ENCODE measurements around the gene SERPINB12.

Gene SERPINB12

GRCh38 chr18:63603355-63603754 is 61.2 kb downstream of the SERPINB12 start:
- DNase-seq = no peak

GRCh38 chr18:63603772-63604171 is 61.6 kb downstream of the SERPINB12 start:
- DNase-seq = no peak

GRCh38 chr18:63604791-63605567 is 62.8 kb downstream of the SERPINB12 start:
- DNase-seq = no peak

GRCh38 chr18:63606526-63606925 is 64.4 kb downstream of the SERPINB12 start:
- no peak for DNase-seq

GRCh38 chr18:63613420-63613819 is 71.3 kb downstream of the SERPINB12 start:
- DNase-seq = no peak

GRCh38 chr18:63617049-63617914 is 75.1 kb downstream of the SERPINB12 start:
- DNase-seq = no peak

- DNase-seq = no peak
These were observed 75.7 kb downstream of the SERPINB12 start for GRCh38 chr18:63617915-63618234.
